Hepatocyte (in vitro differentiated cells): Measurements from ENCODE around the gene DOCK3.

Experiments
- EZH2 ChIP-seq: fragments of 200-600 bp; sonication (generic); IDR thresholded peaks from 2 replicates; pipeline ENCODE4 v1.6.1; 2016; ENCODE audit warnings: antibody characterized with exemption, mild to moderate bottlenecking, borderline replicate concordance
- EZH2phosphoT487 ChIP-seq: fragments of 200-600 bp; sonication (generic); IDR thresholded peaks from one replicate; pipeline ENCODE4 v1.6.1; 2018; ENCODE audit warnings: antibody characterized with exemption, mild to moderate bottlenecking, low read depth, moderate library complexity; ENCODE audit not compliant: unreplicated experiment, severe bottlenecking
- TF ChIP-seq, protein P1 (sequence below): fragments of 200-600 bp; sonication (generic); IDR thresholded peaks from 2 replicates; pipeline ENCODE4 v1.5.1; 2016; ENCODE audit warnings: antibody characterized with exemption, mild to moderate bottlenecking; ENCODE audit not compliant: poor library complexity

DNA sequence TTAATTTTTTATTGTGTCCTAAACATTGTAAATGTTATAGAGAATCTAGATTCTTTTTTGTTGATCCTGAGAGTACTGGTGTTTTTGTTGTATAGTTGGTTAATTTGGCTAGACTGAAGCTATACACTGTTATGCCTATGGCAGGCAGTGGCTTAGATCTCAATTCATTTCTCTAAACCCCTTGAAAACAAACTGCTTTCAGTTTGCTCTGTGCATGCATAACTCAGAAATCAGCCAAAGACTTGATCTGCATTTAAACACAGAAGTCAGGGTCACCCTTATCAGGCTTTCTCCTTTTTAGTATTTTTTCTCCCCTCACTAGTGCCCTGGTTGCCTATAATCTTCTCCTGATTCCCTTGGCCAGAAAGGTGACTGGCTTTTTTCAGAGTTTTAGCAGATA is 360.9 kb downstream of the DOCK3 start:
- TF ChIP-seq EZH2phosphoT487 (no peak), EZH2 (no peak)
- TF ChIP-seq, protein P1, sequence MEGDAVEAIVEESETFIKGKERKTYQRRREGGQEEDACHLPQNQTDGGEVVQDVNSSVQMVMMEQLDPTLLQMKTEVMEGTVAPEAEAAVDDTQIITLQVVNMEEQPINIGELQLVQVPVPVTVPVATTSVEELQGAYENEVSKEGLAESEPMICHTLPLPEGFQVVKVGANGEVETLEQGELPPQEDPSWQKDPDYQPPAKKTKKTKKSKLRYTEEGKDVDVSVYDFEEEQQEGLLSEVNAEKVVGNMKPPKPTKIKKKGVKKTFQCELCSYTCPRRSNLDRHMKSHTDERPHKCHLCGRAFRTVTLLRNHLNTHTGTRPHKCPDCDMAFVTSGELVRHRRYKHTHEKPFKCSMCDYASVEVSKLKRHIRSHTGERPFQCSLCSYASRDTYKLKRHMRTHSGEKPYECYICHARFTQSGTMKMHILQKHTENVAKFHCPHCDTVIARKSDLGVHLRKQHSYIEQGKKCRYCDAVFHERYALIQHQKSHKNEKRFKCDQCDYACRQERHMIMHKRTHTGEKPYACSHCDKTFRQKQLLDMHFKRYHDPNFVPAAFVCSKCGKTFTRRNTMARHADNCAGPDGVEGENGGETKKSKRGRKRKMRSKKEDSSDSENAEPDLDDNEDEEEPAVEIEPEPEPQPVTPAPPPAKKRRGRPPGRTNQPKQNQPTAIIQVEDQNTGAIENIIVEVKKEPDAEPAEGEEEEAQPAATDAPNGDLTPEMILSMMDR = no peak
